Stimulated activated CD4-positive, alpha-beta T cell treated with anti-CD3 and anti-CD28 coated beads, Interleukin-15, amount 100 ng/mL, for 48 hours (primary cell): ENCODE results near the gene ASPG.

ENCODE experiments used
- DNase-seq, 2 donors: peaks; one replicate each; pipeline ENCODE4 v3.0.0-alpha.2; 2020; ENCODE audit warnings: low read depth in 2 of 2

The ASPG gene

GRCh38 chr14:104116288-104116755 is 30.8 kb downstream of the ASPG start:
- DNase-seq: no peak

GRCh38 chr14:104116756-104117340 is 31.3 kb downstream of the ASPG start:
- no peak for DNase-seq

- no peak for DNase-seq
These were observed 32.0 kb downstream of the ASPG start for GRCh38 chr14:104117341-104118005.

- no peak for DNase-seq
These were observed 32.7 kb downstream of the ASPG start for GRCh38 chr14:104118006-104118844.

- no peak for DNase-seq
These were observed 33.6 kb downstream of the ASPG start for GRCh38 chr14:104119119-104119487.

GRCh38 chr14:104119488-104120251 is 34.2 kb downstream of the ASPG start:
- no peak for DNase-seq

- no peak for DNase-seq
These were observed 34.8 kb downstream of the ASPG start for GRCh38 chr14:104120281-104120741.

- no peak for DNase-seq
These were observed 35.6 kb downstream of the ASPG start for GRCh38 chr14:104121142-104121541.

GRCh38 chr14:104123879-104124278 is 38.4 kb downstream of the ASPG start:
- no peak for DNase-seq

GRCh38 chr14:104125011-104125410 is 39.5 kb downstream of the ASPG start:
- DNase-seq: no peak

- no peak for DNase-seq
These were observed 41.3 kb downstream of the ASPG start for GRCh38 chr14:104126753-104127152.

- no peak for DNase-seq
These were observed 43.5 kb downstream of the ASPG start for GRCh38 chr14:104128981-104129380.

- DNase-seq: no peak
These were observed 44.1 kb downstream of the ASPG start for GRCh38 chr14:104129556-104129955.

- DNase-seq: no peak
These were observed 45.6 kb downstream of the ASPG start for GRCh38 chr14:104130974-104131651.

GRCh38 chr14:104131968-104132732 is 46.6 kb downstream of the ASPG start:
- DNase-seq: no peak

GRCh38 chr14:104132981-104133380 is 47.5 kb downstream of the ASPG start:
- DNase-seq: no peak

- DNase-seq: no peak
These were observed 48.0 kb downstream of the ASPG start for GRCh38 chr14:104133496-104133895.

- DNase-seq: no peak
These were observed 48.8 kb downstream of the ASPG start for GRCh38 chr14:104134061-104134965.

- DNase-seq: no peak
These were observed 49.8 kb downstream of the ASPG start for GRCh38 chr14:104135121-104135903.
